B cell (primary cell): ENCODE measurements around the gene ZC3H18. TPM values are rescaled to one million over a fixed set of nuclear protein-coding genes. Genes with fewer than 3 reads are reported as not detected.

ENCODE experiments used
- ATAC-seq: fragments of 200-7000 bp; cut with Tn5 transposase; one replicate; pipeline ENCODE4 v1.10.0; 2021; ENCODE audit warnings: low read depth, mild to moderate bottlenecking, moderate number of reproducible peaks, moderate library complexity
- CTCF ChIA-PET: fragments of 350-600 bp; sonication (Branson Sonifier 250); formaldehyde crosslinking; loops from one replicate; lab custom pipeline; 2021; ENCODE audit warnings: antibody characterized with exemption, inconsistent platforms; lab: Charles Lee
- POLR2A ChIA-PET: fragments of 350-600 bp; sonication (Branson Sonifier 250); formaldehyde crosslinking; loops from one replicate; lab custom pipeline; 2021; ENCODE audit warnings: antibody characterized with exemption; lab: Charles Lee
- DNase-seq: peaks from one replicate; pipeline ENCODE4 v3.0.0; 2013
- H2AFZ ChIP-seq: 2 replicates; pipeline ENCODE4 v1.6.1; 2012; ENCODE audit warnings: mild to moderate bottlenecking, low read depth, low read length; ENCODE audit not compliant: insufficient read depth, poor library complexity, severe bottlenecking
- H3K27ac ChIP-seq, 2 donors: 1 replicate in 1 of 2; 2 replicates in 1 of 2; pipeline ENCODE4 v1.5.1; 2012 to 2013; ENCODE audit warnings: low read length in 2 of 2, mild to moderate bottlenecking in 2 of 2, moderate library complexity in 1 of 2
- H3K27me3 ChIP-seq, 4 experiments: fragments of 200-600 bp in 1 of 4; sonication (generic) in 1 of 4; replicated peaks in 1 of 4; 1 replicate in 2 of 4; 2 replicates in 2 of 4; pipeline versions ENCODE4 v1.6.1 to v1.7.0; 2013 to 2016; ENCODE audit warnings: low read length in 3 of 4, mild to moderate bottlenecking in 2 of 4, mixed read lengths in 1 of 4, moderate library complexity in 1 of 4; ENCODE audit not compliant: insufficient read depth in 4 of 4, control insufficient read depth in 3 of 4; ENCODE audit errors: control extremely low read depth in 1 of 4
- H3K36me3 ChIP-seq, 2 experiments: replicated peaks in 1 of 2; 1 replicate in 1 of 2; 2 replicates in 1 of 2; pipeline versions ENCODE4 v1.6.1 to v1.7.1; 2013; ENCODE audit warnings: low read length in 1 of 2; ENCODE audit not compliant: insufficient read depth in 2 of 2, control insufficient read depth in 1 of 2; ENCODE audit errors: control extremely low read depth in 1 of 2, extremely low read depth in 1 of 2
- H3K4me1 ChIP-seq, 2 donors: fragments of 200-600 bp in 1 of 2; sonication (generic) in 1 of 2; 1 replicate in 1 of 2; 2 replicates in 1 of 2; pipeline versions ENCODE4 v1.5.1 to v1.6.1; 2013 to 2017; ENCODE audit warnings: low read length in 2 of 2; ENCODE audit not compliant: control insufficient read depth in 2 of 2, insufficient read depth in 2 of 2
- H3K4me2 ChIP-seq: replicated peaks from 2 replicates; pipeline ENCODE3; 2012; ENCODE audit warnings: mild to moderate bottlenecking, low read depth, low read length; ENCODE audit not compliant: poor library complexity, severe bottlenecking
- H3K4me3 ChIP-seq, 5 experiments: fragments of 200-600 bp in 1 of 5; sonication (generic) in 1 of 5; 1 replicate in 3 of 5; 2 replicates in 2 of 5; pipeline versions ENCODE4 v1.5.1 to v1.7.0; 2011 to 2016; ENCODE audit warnings: low read length in 4 of 5, mild to moderate bottlenecking in 4 of 5, low read depth in 2 of 5, control low read depth in 1 of 5, moderate library complexity in 1 of 5; ENCODE audit not compliant: insufficient read depth in 1 of 5; ENCODE audit errors: control extremely low read depth in 1 of 5, extremely low read depth in 1 of 5
- H3K79me2 ChIP-seq: fragments of 200-600 bp; sonication (generic); one replicate; pipeline ENCODE4 v1.6.0; 2016; ENCODE audit warnings: low read length; ENCODE audit not compliant: control insufficient read depth, insufficient read depth
- H3K9ac ChIP-seq: fragments of 200-600 bp; sonication (generic); 2 replicates; pipeline ENCODE4 v1.6.1; 2017; ENCODE audit warnings: mild to moderate bottlenecking, low read length, moderate library complexity
- H3K9me3 ChIP-seq, 3 donors: one replicate each; pipeline versions ENCODE4 v1.6.1 to v1.7.1; 2013; ENCODE audit warnings: low read length in 2 of 3; ENCODE audit not compliant: control insufficient read depth in 2 of 3, insufficient read depth in 1 of 3; ENCODE audit errors: control extremely low read depth in 1 of 3
- H4K20me1 ChIP-seq: 2 replicates; pipeline ENCODE4 v1.6.0; 2012; ENCODE audit warnings: mild to moderate bottlenecking, low read length; ENCODE audit not compliant: insufficient read depth, control insufficient read depth, poor library complexity, severe bottlenecking
- H3K27ac Mint-ChIP-seq: one replicate; pipeline ENCODE4 v1.8.0; 2021; ENCODE audit warnings: mixed read lengths
- H3K27me3 Mint-ChIP-seq: one replicate; pipeline ENCODE4 v1.8.0; 2021; ENCODE audit warnings: mixed read lengths
- H3K4me1 Mint-ChIP-seq: one replicate; pipeline ENCODE4 v1.8.0; 2021; ENCODE audit warnings: mixed read lengths
- H3K4me3 Mint-ChIP-seq: one replicate; pipeline ENCODE4 v1.8.0; 2021; ENCODE audit warnings: mixed read lengths
- H3K9me3 Mint-ChIP-seq: one replicate; pipeline ENCODE4 v1.8.0; 2022; ENCODE audit warnings: mixed read lengths; ENCODE audit not compliant: insufficient read depth
- EZH2 ChIP-seq: IDR thresholded peaks from 2 replicates; pipeline ENCODE4 v1.6.1; 2012; ENCODE audit warnings: borderline replicate concordance, low read depth, mild to moderate bottlenecking, moderate library complexity, low read length; ENCODE audit not compliant: insufficient read depth, poor library complexity, severe bottlenecking
- WGBS: methylation state at CpG from one replicate; pipeline ENCODE4 v1.1.5; 2013; ENCODE audit warnings: missing lambda C conversion rate; ENCODE audit not compliant: insufficient coverage; 5-methylcytosine and 5-hydroxymethylcytosine counted together
- intact Hi-C: fragments of 100-400 bp; cut with micrococcal nuclease; formaldehyde crosslinking; loops from one replicate; pipeline ENCODE4 v1.10.0; 2022
- polyA plus RNA-seq: library from polyadenylated mRNA; depleted of rRNA; stranded (reverse); fragments of >200 nt; gene quantifications from 2 replicates; pipeline ENCODE4 v1.2.3, GENCODE V29; 2012
- total RNA-seq, 2 donors: library from RNA; stranded (reverse); fragments of 120-200 nt in 1 of 2; gene quantifications; 1 replicate in 1 of 2; 2 replicates in 1 of 2; pipeline versions ENCODE4 v1.2.3 to v1.2.4, GENCODE V29; 2013 to 2022
- TF ChIP-seq, protein P1 (sequence below): fragments of 200-600 bp; IDR thresholded peaks from one replicate; pipeline ENCODE4 v1.8.0; 2022; ENCODE audit warnings: antibody characterized with exemption, mild to moderate bottlenecking

Gene ZC3H18
- total and polyA plus RNA-seq, 2 donors (not counting 1 experiment from before 2014, with no cell fraction given) = 40.4 to 74.2 TPM

DNA sequence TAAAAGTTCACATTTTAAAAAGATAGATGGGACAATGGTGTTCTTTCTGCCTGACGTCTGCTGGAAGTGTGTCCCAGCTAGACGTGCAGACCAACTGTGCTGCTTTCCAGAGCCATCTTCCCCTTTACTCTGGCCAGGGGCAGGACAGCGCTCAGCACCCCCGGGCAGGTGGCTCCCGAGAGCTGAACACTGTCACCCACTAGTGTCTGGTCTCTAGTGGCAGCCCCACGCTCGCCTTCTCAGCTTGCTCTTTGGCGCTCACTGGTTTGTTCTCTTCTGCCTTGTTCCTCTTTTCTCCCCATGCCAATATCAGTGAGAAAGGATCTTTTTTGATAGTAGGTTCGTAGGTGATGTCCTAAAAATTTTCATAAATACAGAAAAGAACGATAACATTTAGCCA, 25.7 kb downstream of the ZC3H18 start:
- ATAC-seq = no peak
- 98% methylated on average over 5 of the region's 10 CpGs for WGBS

DNA sequence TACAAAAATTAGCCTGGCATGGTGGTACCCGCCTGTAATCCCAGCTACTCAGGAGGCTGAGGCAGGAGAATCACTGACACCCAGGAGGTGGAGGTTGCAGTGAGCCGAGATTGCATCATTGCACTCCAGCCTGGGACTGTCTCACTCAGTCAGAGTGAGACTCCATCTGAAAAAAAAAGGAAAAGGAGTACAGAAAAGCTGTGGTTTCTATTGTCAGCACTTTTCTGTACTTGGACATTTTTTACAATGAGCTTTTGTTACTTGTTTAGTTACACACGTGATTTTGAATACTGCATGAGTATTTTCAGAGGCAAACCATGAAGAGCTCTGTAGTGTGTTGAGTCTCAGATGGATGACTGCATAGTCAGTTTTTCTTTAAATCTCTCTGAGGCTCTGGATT, 26.3 kb downstream of the ZC3H18 start:
- no peak overlapping the region for H3K4me3 ChIP-seq
- H3K9me3 ChIP-seq = no peaks in the 10 kb centered on the region
- WGBS = 90% methylated on average over 2 of the region's 3 CpGs
- ChIA-PET CTCF (no interaction called here), POLR2A (no interaction called here)
- Mint-ChIP-seq H3K27ac (no peak overlapping the region), H3K9me3 (no peaks in the 10 kb centered on the region), H3K4me1 (peaks cover 12% of the 10 kb centered on the region), H3K27me3 (no peaks in the 10 kb centered on the region), H3K4me3 (no peak overlapping the region)
- TF ChIP-seq, protein P1, sequence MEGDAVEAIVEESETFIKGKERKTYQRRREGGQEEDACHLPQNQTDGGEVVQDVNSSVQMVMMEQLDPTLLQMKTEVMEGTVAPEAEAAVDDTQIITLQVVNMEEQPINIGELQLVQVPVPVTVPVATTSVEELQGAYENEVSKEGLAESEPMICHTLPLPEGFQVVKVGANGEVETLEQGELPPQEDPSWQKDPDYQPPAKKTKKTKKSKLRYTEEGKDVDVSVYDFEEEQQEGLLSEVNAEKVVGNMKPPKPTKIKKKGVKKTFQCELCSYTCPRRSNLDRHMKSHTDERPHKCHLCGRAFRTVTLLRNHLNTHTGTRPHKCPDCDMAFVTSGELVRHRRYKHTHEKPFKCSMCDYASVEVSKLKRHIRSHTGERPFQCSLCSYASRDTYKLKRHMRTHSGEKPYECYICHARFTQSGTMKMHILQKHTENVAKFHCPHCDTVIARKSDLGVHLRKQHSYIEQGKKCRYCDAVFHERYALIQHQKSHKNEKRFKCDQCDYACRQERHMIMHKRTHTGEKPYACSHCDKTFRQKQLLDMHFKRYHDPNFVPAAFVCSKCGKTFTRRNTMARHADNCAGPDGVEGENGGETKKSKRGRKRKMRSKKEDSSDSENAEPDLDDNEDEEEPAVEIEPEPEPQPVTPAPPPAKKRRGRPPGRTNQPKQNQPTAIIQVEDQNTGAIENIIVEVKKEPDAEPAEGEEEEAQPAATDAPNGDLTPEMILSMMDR = no peak
- TF ChIP-seq EZH2 = no peak
- peaks cover 91% of the 10 kb centered on the region for H3K79me2 ChIP-seq
- H3K4me2 ChIP-seq = no peak overlapping the region
- H3K27ac ChIP-seq = no peak overlapping the region
- H3K9ac ChIP-seq = no peak overlapping the region
- no peak for DNase-seq
- ATAC-seq = no peak
- peaks cover 2 to 8% of the 10 kb centered on the region in 2 donors for H3K4me1 ChIP-seq
- no peak overlapping the region for H2AFZ ChIP-seq
- H3K27me3 ChIP-seq = no peaks in the 10 kb centered on the region
- peaks cover 75% of the 10 kb centered on the region for H4K20me1 ChIP-seq
- intact Hi-C loops = no loop called here
- peaks cover 3 to 47% of the 10 kb centered on the region in 2 experiments for H3K36me3 ChIP-seq

More for the DNA sequence above, 25.7 kb downstream of the ZC3H18 start:
- DNase-seq = no peak
- Mint-ChIP-seq H3K4me3 (no peak overlapping the region), H3K9me3 (no peaks in the 10 kb centered on the region), H3K27me3 (no peaks in the 10 kb centered on the region), H3K27ac (no peak overlapping the region), H3K4me1 (peaks cover 13% of the 10 kb centered on the region)
- H4K20me1 ChIP-seq = peaks cover 72% of the 10 kb centered on the region
- H3K4me3 ChIP-seq = no peak overlapping the region
- peaks cover 3 to 41% of the 10 kb centered on the region in 2 experiments for H3K36me3 ChIP-seq
- H3K79me2 ChIP-seq = peaks cover 89% of the 10 kb centered on the region
- H3K27me3 ChIP-seq = no peaks in the 10 kb centered on the region
- intact Hi-C loops = no loop called here
- no peak overlapping the region for H3K4me2 ChIP-seq
- no peak overlapping the region for H3K9ac ChIP-seq
- TF ChIP-seq, protein P1 = no peak
- no peak for TF ChIP-seq EZH2
- CTCF ChIA-PET = no interaction called here
- POLR2A ChIA-PET = no interaction called here
- H3K4me1 ChIP-seq = peaks cover 2 to 9% of the 10 kb centered on the region in 2 donors
- H2AFZ ChIP-seq = no peak overlapping the region
- H3K9me3 ChIP-seq = no peaks in the 10 kb centered on the region
- H3K27ac ChIP-seq = no peak overlapping the region
